AG09319 (cell line): ENCODE measurements around the gene SMYD3.

Experiments
- DNase-seq: peaks from one replicate; pipeline ENCODE4 v3.0.0-alpha.2; 2010; ENCODE audit warnings: low read depth; ENCODE audit errors: extremely low read depth
- CTCF ChIP-seq: IDR thresholded peaks from 2 replicates; pipeline ENCODE4 v1.5.1; 2011; ENCODE audit warnings: low read depth, mild to moderate bottlenecking, inconsistent platforms, low read length, moderate library complexity

SMYD3 gene

GRCh38 chr1:246434335-246434734 is 72.7 kb downstream of the SMYD3 start:
- DNase-seq: no peak
- no peak for TF ChIP-seq CTCF

GRCh38 chr1:246428542-246429308 is 78.4 kb downstream of the SMYD3 start:
- peak; percentile 30 for DNase-seq
- TF ChIP-seq CTCF: no peak

GRCh38 chr1:246427611-246428010 is 79.5 kb downstream of the SMYD3 start:
- DNase-seq: no peak
- TF ChIP-seq CTCF: no peak

GRCh38 chr1:246425895-246426294 is 81.2 kb downstream of the SMYD3 start:
- no peak for TF ChIP-seq CTCF
- no peak for DNase-seq

- no peak for TF ChIP-seq CTCF
- no peak for DNase-seq
Measured at GRCh38 chr1:246425139-246425794, 81.8 kb downstream of the SMYD3 start.

- no peak for DNase-seq
- no peak for TF ChIP-seq CTCF
Measured at GRCh38 chr1:246420300-246420699, 86.8 kb downstream of the SMYD3 start.

GRCh38 chr1:246418565-246419312 is 88.3 kb downstream of the SMYD3 start:
- no peak for DNase-seq
- TF ChIP-seq CTCF: no peak
